ENCODE measurements around the gene SVIL.
A peak's percentile ranks its signal among the peaks of the same experiment; 100 is the strongest.

The SVIL gene

GRCh38 chr10:29420744-29421143, 214.0 kb downstream of the SVIL start:
- no peaks in the 10 kb centered on the region for H3K27me3 ChIP-seq (ENCODE audit: insufficient read depth, low read length)
- peaks cover 43% of the 10 kb centered on the region for H3K36me3 ChIP-seq (ENCODE audit: insufficient read depth, low read length)
- peaks cover 53% of the 10 kb centered on the region for H3K79me2 ChIP-seq (ENCODE audit: control insufficient read depth, insufficient read depth, low read length, unreplicated experiment)
- H2AFZ ChIP-seq (ENCODE audit: low read length, unreplicated experiment), result no peak overlapping the region
- no peak overlapping the region for H3K27ac ChIP-seq (ENCODE audit: low read depth, low read length)
- no peaks in the 10 kb centered on the region for H3K4me1 ChIP-seq (ENCODE audit: control insufficient read depth, insufficient read depth, low read length, unreplicated experiment)
- no peak overlapping the region for H3K4me3 ChIP-seq (ENCODE audit: low read depth, low read length)

DNA sequence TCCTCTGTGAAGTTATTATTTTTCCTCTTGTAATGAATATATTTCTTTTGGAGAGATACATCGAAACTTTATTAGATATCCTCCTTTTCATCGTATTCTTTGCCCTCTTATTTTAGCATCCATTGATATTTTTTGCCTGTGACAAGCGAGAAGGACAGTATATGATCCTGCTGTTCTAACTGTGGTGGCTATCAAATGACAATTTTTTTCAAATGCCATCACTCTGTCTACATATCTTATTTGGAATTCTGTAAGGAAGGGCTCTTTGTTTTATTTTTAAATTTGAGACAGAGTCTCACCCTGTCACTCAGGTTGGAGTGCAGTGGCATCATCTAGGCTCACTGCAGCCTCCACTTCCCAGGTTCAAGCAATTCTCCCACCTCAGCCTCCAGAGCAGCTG, 217.4 kb downstream of the SVIL start:
- Histone ChIP-seq H2AFZ (ENCODE audit: low read length, unreplicated experiment) (no peak overlapping the region), H3K27ac (ENCODE audit: low read depth, low read length) (no peak overlapping the region), H3K79me2 (ENCODE audit: control insufficient read depth, insufficient read depth, low read length, unreplicated experiment) (peaks cover 69% of the 10 kb centered on the region), H3K4me3 (ENCODE audit: low read depth, low read length) (no peak overlapping the region), H3K27me3 (ENCODE audit: insufficient read depth, low read length) (no peaks in the 10 kb centered on the region), H3K4me1 (ENCODE audit: control insufficient read depth, insufficient read depth, low read length, unreplicated experiment) (peaks cover 16% of the 10 kb centered on the region), H3K36me3 (ENCODE audit: insufficient read depth, low read length) (peaks cover 28% of the 10 kb centered on the region)

DNA sequence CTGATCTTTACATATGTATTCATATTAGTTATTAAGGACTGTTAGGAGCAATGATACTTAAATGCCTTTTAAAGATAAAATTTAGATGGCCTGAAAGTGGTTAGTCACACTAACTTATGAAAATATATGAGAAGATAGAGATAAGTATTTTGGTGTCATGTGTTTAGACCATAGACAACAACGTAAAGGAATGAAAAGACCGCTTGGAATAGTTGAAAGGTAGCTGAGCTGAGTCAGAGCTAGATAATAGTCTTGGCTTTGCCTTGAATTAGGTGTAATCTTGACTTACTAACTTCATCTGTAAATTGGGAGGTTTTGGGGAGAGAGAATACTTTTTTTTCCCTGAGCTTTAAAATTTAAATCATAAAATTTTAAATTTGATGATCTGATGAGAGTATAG, 218.9 kb downstream of the SVIL start:
- Histone ChIP-seq H3K27ac (ENCODE audit: low read depth, low read length) (no peak overlapping the region), H3K27me3 (ENCODE audit: insufficient read depth, low read length) (no peaks in the 10 kb centered on the region), H3K79me2 (ENCODE audit: control insufficient read depth, insufficient read depth, low read length, unreplicated experiment) (peaks cover 80% of the 10 kb centered on the region), H3K36me3 (ENCODE audit: insufficient read depth, low read length) (peaks cover 21% of the 10 kb centered on the region), H3K4me1 (ENCODE audit: control insufficient read depth, insufficient read depth, low read length, unreplicated experiment) (peaks cover 23% of the 10 kb centered on the region), H3K4me3 (ENCODE audit: low read depth, low read length) (no peak overlapping the region), H2AFZ (ENCODE audit: low read length, unreplicated experiment) (no peak overlapping the region)

- Histone ChIP-seq H2AFZ (ENCODE audit: low read length, unreplicated experiment) (no peak overlapping the region), H3K79me2 (ENCODE audit: control insufficient read depth, insufficient read depth, low read length, unreplicated experiment) (peaks cover 93% of the 10 kb centered on the region), H3K36me3 (ENCODE audit: insufficient read depth, low read length) (peaks cover 12% of the 10 kb centered on the region; the same call in 1 of the 2 replicates), H3K27me3 (ENCODE audit: insufficient read depth, low read length) (no peaks in the 10 kb centered on the region), H3K4me3 (ENCODE audit: low read depth, low read length) (no peak overlapping the region), H3K27ac (ENCODE audit: low read depth, low read length) (no peak overlapping the region), H3K4me1 (ENCODE audit: control insufficient read depth, insufficient read depth, low read length, unreplicated experiment) (peaks cover 23% of the 10 kb centered on the region)
Measured at GRCh38 chr10:29414501-29414900, 220.3 kb downstream of the SVIL start.

- H3K79me2 ChIP-seq (ENCODE audit: control insufficient read depth, insufficient read depth, low read length, unreplicated experiment), result peaks cover 75% of the 10 kb centered on the region
- H3K36me3 ChIP-seq (ENCODE audit: insufficient read depth, low read length), result no peaks in the 10 kb centered on the region; the same call in 1 of the 2 replicates
- peak overlapping the region; percentile 42 for H3K4me3 ChIP-seq (ENCODE audit: low read depth, low read length)
- H2AFZ ChIP-seq (ENCODE audit: low read length, unreplicated experiment), result no peak overlapping the region
- no peak overlapping the region for H3K27ac ChIP-seq (ENCODE audit: low read depth, low read length)
- no peaks in the 10 kb centered on the region for H3K27me3 ChIP-seq (ENCODE audit: insufficient read depth, low read length)
- H3K4me1 ChIP-seq (ENCODE audit: control insufficient read depth, insufficient read depth, low read length, unreplicated experiment), result peaks cover 23% of the 10 kb centered on the region
Measured at GRCh38 chr10:29412485-29412884, 222.3 kb downstream of the SVIL start.

- H2AFZ ChIP-seq (ENCODE audit: low read length, unreplicated experiment), result no peak overlapping the region
- peak overlapping the region; percentile 95 for H3K4me3 ChIP-seq (ENCODE audit: low read depth, low read length)
- H3K27ac ChIP-seq (ENCODE audit: low read depth, low read length), result no peak overlapping the region
- H3K79me2 ChIP-seq (ENCODE audit: control insufficient read depth, insufficient read depth, low read length, unreplicated experiment), result peaks cover 69% of the 10 kb centered on the region
- H3K36me3 ChIP-seq (ENCODE audit: insufficient read depth, low read length), result no peaks in the 10 kb centered on the region; the same call in 1 of the 2 replicates
- peaks cover 23% of the 10 kb centered on the region for H3K4me1 ChIP-seq (ENCODE audit: control insufficient read depth, insufficient read depth, low read length, unreplicated experiment)
- no peaks in the 10 kb centered on the region for H3K27me3 ChIP-seq (ENCODE audit: insufficient read depth, low read length)
Measured at GRCh38 chr10:29411666-29412315, 223.0 kb downstream of the SVIL start.

DNA sequence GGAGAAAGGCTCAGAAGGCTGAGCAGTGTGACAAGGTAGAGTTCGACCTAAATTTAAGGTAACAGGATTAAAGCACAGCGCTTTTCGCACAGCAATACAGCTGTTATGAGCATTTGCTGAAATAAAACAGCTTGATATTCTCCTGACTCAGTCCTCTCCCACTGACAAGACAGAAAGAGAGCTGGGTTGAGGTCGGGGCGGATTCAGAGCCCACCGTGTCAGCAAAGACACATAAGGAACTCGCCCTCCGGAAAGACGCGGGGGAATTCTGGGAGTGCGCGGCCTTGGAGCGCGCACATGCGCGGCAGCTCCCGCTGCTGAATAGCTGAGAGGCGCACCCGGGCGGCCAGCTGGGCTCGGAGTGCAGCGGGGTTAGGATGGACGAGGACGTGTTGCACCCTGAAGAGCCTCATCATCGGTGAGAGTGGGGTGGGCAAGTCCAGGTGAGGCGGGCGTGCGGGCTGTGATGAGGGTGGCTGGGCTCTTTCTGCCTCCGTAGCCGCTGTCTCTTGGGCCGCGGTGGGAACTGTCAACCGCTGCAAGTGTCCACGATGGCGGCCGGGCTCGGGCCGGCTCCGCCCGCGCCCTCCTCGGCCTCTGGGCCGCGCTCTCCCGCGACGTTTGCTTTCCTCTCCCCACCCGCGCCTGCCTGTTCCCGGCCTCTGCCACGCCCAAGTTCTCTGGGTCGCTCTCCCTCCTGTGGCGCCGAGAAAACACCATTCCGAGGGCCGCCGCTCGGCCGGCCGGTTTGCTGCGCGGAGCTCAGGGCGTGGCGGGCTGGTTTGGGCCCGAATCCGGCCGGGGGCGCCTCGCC, 225.3 kb downstream of the SVIL start:
- Histone ChIP-seq H3K36me3 (ENCODE audit: insufficient read depth, low read length) (no peaks in the 10 kb centered on the region), H3K4me1 (ENCODE audit: control insufficient read depth, insufficient read depth, low read length, unreplicated experiment) (peaks cover 17% of the 10 kb centered on the region), H2AFZ (ENCODE audit: low read length, unreplicated experiment) (peak overlapping the region; percentile 88), H3K79me2 (ENCODE audit: control insufficient read depth, insufficient read depth, low read length, unreplicated experiment) (peaks cover 49% of the 10 kb centered on the region), H3K4me3 (ENCODE audit: low read depth, low read length) (peak overlapping the region; percentile 95), H3K27ac (ENCODE audit: low read depth, low read length) (peak overlapping the region; percentile 54), H3K27me3 (ENCODE audit: insufficient read depth, low read length) (no peaks in the 10 kb centered on the region)

DNA sequence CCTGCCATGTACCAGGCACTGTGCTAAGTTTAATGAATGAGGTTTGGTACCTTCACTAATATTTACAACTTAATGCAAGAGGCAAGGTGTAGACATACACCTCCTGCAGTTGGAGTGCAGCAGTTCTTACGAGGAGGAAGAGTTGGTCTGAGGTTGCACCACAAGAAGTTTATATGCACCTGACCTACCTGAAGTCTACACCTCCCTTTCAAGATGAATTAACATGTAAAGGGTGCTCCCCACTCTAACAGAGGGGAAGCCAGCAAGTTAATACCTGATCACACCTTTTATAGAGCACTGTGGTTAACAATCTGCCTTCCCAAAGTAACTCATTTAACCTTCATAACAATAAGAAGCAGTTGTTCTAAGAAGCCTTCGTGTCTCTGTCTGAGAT, 225.9 kb downstream of the SVIL start:
- H3K79me2 ChIP-seq (ENCODE audit: control insufficient read depth, insufficient read depth, low read length, unreplicated experiment), result peaks cover 44% of the 10 kb centered on the region
- no peaks in the 10 kb centered on the region for H3K36me3 ChIP-seq (ENCODE audit: insufficient read depth, low read length)
- peak overlapping the region; percentile 95 for H3K4me3 ChIP-seq (ENCODE audit: low read depth, low read length)
- no peaks in the 10 kb centered on the region for H3K27me3 ChIP-seq (ENCODE audit: insufficient read depth, low read length)
- H3K4me1 ChIP-seq (ENCODE audit: control insufficient read depth, insufficient read depth, low read length, unreplicated experiment), result peaks cover 15% of the 10 kb centered on the region
- peak overlapping the region; percentile 54 for H3K27ac ChIP-seq (ENCODE audit: low read depth, low read length)
- peak overlapping the region; percentile 88 for H2AFZ ChIP-seq (ENCODE audit: low read length, unreplicated experiment)

Data from ACC112 (cell line).